K562 (cell line): ENCODE measurements around the gene ANKS1A. TPM values are rescaled to one million over a fixed set of nuclear protein-coding genes. Genes with fewer than 3 reads are reported as not detected.

Source experiments
- ATAC-seq: fragments of 200-7000 bp; cut with Tn5 transposase; 3 replicates; pipeline ENCODE4 v1.9.1; 2020; ENCODE audit warnings: moderate library complexity
- BruUV-seq: library from RNA; stranded (reverse); fragments of 400-500 nt; replicated peaks from 2 replicates; lab custom pipeline; 2021; lab: Mats Ljungman, UMichigan
- CTCF ChIA-PET: fragments of 300-600 bp; formaldehyde crosslinking; extraction: SDS; loops from one replicate; lab custom pipeline; 2021; ENCODE audit warnings: low intra/inter-chr PET ratio; lab: Yijun Ruan, JAX
- POLR2A ChIA-PET: fragments of 300-600, 350-650 bp; sonication (Branson Sonifier 250); formaldehyde crosslinking; extraction: SDS; loops from one replicate; lab custom pipeline; 2021; ENCODE audit warnings: antibody characterized with exemption, inconsistent platforms; lab: Yijun Ruan, JAX
- DNase-seq, 4 experiments: peaks; one replicate each; pipeline versions ENCODE4 v3.0.0 to v3.0.0-alpha.2; 2011 to 2018; ENCODE audit warnings: low spot score in 3 of 4, mixed read lengths in 3 of 4; ENCODE audit errors: extremely low read depth in 1 of 4
- FAIRE-seq: peaks from 2 replicates; lab custom pipeline; 2011; peaks lifted over from hg19 to GRCh38; lab: Jason Lieb, UNC
- H2AFZ ChIP-seq: 2 replicates; pipeline ENCODE4 v1.6.0; 2011; ENCODE audit warnings: low read depth, low read length, control low read depth, inconsistent platforms
- H3K27ac ChIP-seq: fragments of 200-600 bp; 3 replicates; pipeline ENCODE4 v1.8.0; 2011; ENCODE audit warnings: low read depth, mild to moderate bottlenecking, control low read depth, inconsistent platforms, low read length, moderate library complexity, mixed read lengths; ENCODE audit errors: extremely low read depth
- H3K27me3 ChIP-seq, 2 experiments: fragments of 300-600 bp in 1 of 2; 2 replicates in 1 of 2; 3 replicates in 1 of 2; pipeline versions ENCODE4 v1.6.0 to v1.8.0; 2011; ENCODE audit warnings: inconsistent platforms in 2 of 2, low read length in 2 of 2, mild to moderate bottlenecking in 1 of 2, mixed read lengths in 1 of 2, moderate library complexity in 1 of 2; ENCODE audit not compliant: control insufficient read depth in 2 of 2, insufficient read depth in 2 of 2
- H3K36me3 ChIP-seq: fragments of 300-600 bp; 3 replicates; pipeline ENCODE4 v1.8.0; 2011; ENCODE audit warnings: mild to moderate bottlenecking, low read length, inconsistent platforms; ENCODE audit not compliant: control insufficient read depth, insufficient read depth
- H3K4me1 ChIP-seq, 2 experiments: fragments of 200-600 bp in 1 of 2; replicated peaks in 1 of 2; 2 replicates in 1 of 2; 3 replicates in 1 of 2; pipeline versions ENCODE4 v1.5.1 to v1.8.0; 2011; ENCODE audit warnings: inconsistent platforms in 2 of 2, low read length in 2 of 2, mild to moderate bottlenecking in 1 of 2, mixed read lengths in 1 of 2, moderate library complexity in 1 of 2; ENCODE audit not compliant: control insufficient read depth in 2 of 2, insufficient read depth in 2 of 2
- H3K4me2 ChIP-seq: 2 replicates; pipeline ENCODE4 v1.6.1; 2011; ENCODE audit warnings: low read length, control low read depth, inconsistent platforms, mixed read lengths; ENCODE audit not compliant: insufficient read depth
- H3K4me3 ChIP-seq: fragments of 200-600 bp; sonication (generic), shearing (Covaris generic); 2 replicates; pipeline ENCODE4 v1.5.1; 2016; ENCODE audit warnings: control low read depth, inconsistent platforms
- H3K79me2 ChIP-seq: fragments of 200-600 bp; 3 replicates; pipeline ENCODE4 v1.8.0; 2011; ENCODE audit warnings: low read length, inconsistent platforms; ENCODE audit not compliant: control insufficient read depth, insufficient read depth
- H3K9ac ChIP-seq, 2 experiments: 2 replicates each; pipeline versions ENCODE4 v1.6.0 to v1.6.1; 2011; ENCODE audit warnings: low read depth in 2 of 2, low read length in 2 of 2, control low read depth in 1 of 2, inconsistent platforms in 1 of 2, mild to moderate bottlenecking in 1 of 2, mixed read lengths in 1 of 2; ENCODE audit not compliant: insufficient read depth in 1 of 2
- H3K9me1 ChIP-seq: one replicate; pipeline ENCODE4 v1.6.0; 2011; ENCODE audit warnings: inconsistent platforms, mild to moderate bottlenecking, low read length, moderate library complexity; ENCODE audit not compliant: control insufficient read depth, insufficient read depth
- H3K9me3 ChIP-seq: replicated peaks from 2 replicates; pipeline ENCODE4 v1.5.1; 2011; ENCODE audit warnings: low read depth, low read length, inconsistent platforms; ENCODE audit not compliant: control insufficient read depth, insufficient read depth
- H4K20me1 ChIP-seq: replicated peaks from 2 replicates; pipeline ENCODE4 v1.6.1; 2011; ENCODE audit warnings: low read length, inconsistent platforms, mixed read lengths; ENCODE audit not compliant: control insufficient read depth, insufficient read depth
- MYC ChIP-seq, 2 experiments: fragments of 250-450 bp in 1 of 2; sonication (Bioruptor Pico) in 1 of 2; IDR thresholded peaks; 2 replicates each; pipeline versions ENCODE4 v1.5.1 to v1.6.1; 2012 to 2021; ENCODE audit warnings: low read depth in 2 of 2, borderline replicate concordance in 1 of 2, improper control_type of control experiment in 1 of 2, low read length in 1 of 2, mild to moderate bottlenecking in 1 of 2, moderate library complexity in 1 of 2
- NR1H2 ChIP-seq: sonication (generic); formaldehyde crosslinking; IDR thresholded peaks from 2 replicates; pipeline ENCODE4 v1.4.0; 2020; ENCODE audit warnings: mild to moderate bottlenecking, missing genetic modification reagents
- SRSF3 ChIP-seq: fragments of 200-400 bp; formaldehyde crosslinking; IDR thresholded peaks from 2 replicates; pipeline ENCODE4 v1.6.1; 2016; ENCODE audit warnings: mild to moderate bottlenecking, low read length, moderate library complexity; ENCODE audit not compliant: insufficient read depth
- TFAM ChIP-seq: fragments of 250-450 bp; sonication (Bioruptor Pico); conservative IDR thresholded peaks from 2 replicates; pipeline ENCODE4 v1.5.0; 2021; ENCODE audit warnings: mild to moderate bottlenecking, moderate library complexity
- ZBTB8A ChIP-seq: fragments of 450-650 bp; IDR thresholded peaks from 2 replicates; pipeline ENCODE4 v1.6.1; 2018; ENCODE audit warnings: mild to moderate bottlenecking, moderate library complexity; ENCODE audit not compliant: partially characterized antibody
- WGBS: fragments of 100-300 bp; shearing (Covaris generic); methylation state at CpG from one replicate; pipeline ENCODE4 v1.1.6; 2016; ENCODE audit warnings: low coverage, mixed read lengths; ENCODE audit not compliant: insufficient coverage; ENCODE audit errors: missing lambda C conversion rate; 5-methylcytosine and 5-hydroxymethylcytosine counted together
- in situ Hi-C: fragments of 300-500 bp; cut with MboI; formaldehyde crosslinking; loops from 4 replicates; pipeline ENCODE4 v1.15.0; 2018; ENCODE audit warnings: inconsistent platforms, mixed read lengths
- intact Hi-C: fragments of 100-400 bp; cut with micrococcal nuclease; formaldehyde crosslinking; loops from 2 replicates; pipeline ENCODE4 v1.14.2; 2022
- polyA plus RNA-seq, 8 experiments: library from polyadenylated mRNA; depleted of rRNA in 4 of 8; stranded (reverse) in 5 of 8; unstranded in 3 of 8; fragments of >200 nt; fragmentation: Nextera tagmentation in 2 of 8; fragmentation: Illumina TruSeq in 1 of 8; extraction: Ambion mirVana in 2 of 8; extraction: Trizol in 1 of 8; gene quantifications; 2 replicates each; pipeline versions ENCODE4 v1.2.1 to v1.2.3, GENCODE V29; 2011 to 2014; ENCODE audit warnings: inconsistent platforms in 1 of 8, missing spikeins in 1 of 8
- total RNA-seq, 7 experiments: library from RNA; depleted of rRNA in 6 of 7; stranded (reverse); fragments of >200 nt in 6 of 7; fragmentation: Illumina TruSeq in 2 of 7; extraction: Trizol in 2 of 7; gene quantifications; 2 replicates each; pipeline versions ENCODE4 v1.2.1 to v1.2.3, GENCODE V29; 2011 to 2021; ENCODE audit warnings: low replicate concordance in 1 of 7
- TF ChIP-seq, protein P1 (sequence below): fragments of 450-650 bp; formaldehyde crosslinking; IDR thresholded peaks from 2 replicates; pipeline ENCODE4 v1.4.0; 2020; ENCODE audit warnings: mild to moderate bottlenecking, mixed read lengths
- TF ChIP-seq, protein P2 (sequence below): sonication (generic); formaldehyde crosslinking; IDR thresholded peaks from 2 replicates; pipeline ENCODE4 v1.8.1; 2022; ENCODE audit warnings: missing genetic modification reagents
- TF ChIP-seq, protein P3 (sequence below): fragments of 450-650 bp; IDR thresholded peaks from 2 replicates; pipeline ENCODE4 v1.6.1; 2017; ENCODE audit warnings: mild to moderate bottlenecking, moderate library complexity

ANKS1A gene
- total and polyA plus RNA-seq, 9 of the 15 experiments (the other 6 are each of a cell fraction or from before 2014, with no cell fraction given): 1.1 to 13.8 (median 5.3) TPM

DNA sequence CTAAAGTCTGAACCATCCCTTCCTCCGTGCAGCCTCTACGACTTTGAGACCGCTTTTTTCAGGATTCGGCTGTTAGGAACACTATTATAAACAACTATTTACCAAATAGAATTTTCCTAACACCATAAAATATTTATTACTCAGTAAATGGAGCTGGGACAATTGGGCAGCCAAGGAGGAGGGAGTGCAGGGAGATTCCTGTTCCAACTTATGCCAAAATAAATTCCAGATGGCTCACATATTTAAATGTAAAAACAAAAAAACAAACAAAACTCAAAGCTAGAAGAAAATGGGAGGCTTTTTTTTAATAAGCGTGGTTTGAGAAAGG is 204.0 kb downstream of the ANKS1A start:
- POLR2A ChIA-PET: interaction anchor here (0.8 to 1.2 kb wide), 4 partner anchors 13 to 249 kb away, joined by 3 to 5 read pairs (median 4); no protein-coding TSS in a partner anchor
- no peaks in the 10 kb centered on the region for H4K20me1 ChIP-seq
- no peak overlapping the region for H3K4me2 ChIP-seq
- 40% methylated on average over 5 of the region's 5 CpGs for WGBS
- peaks cover 0 to 6% of the 10 kb centered on the region in 2 experiments; a peak in 1 of 5 replicates for H3K27me3 ChIP-seq
- BruUV-seq: no TSS peak
- CTCF ChIA-PET: no interaction called here
- no peak overlapping the region for H3K9ac ChIP-seq
- H3K9me3 ChIP-seq: no peaks in the 10 kb centered on the region
- in situ Hi-C loops (no loop called here), intact Hi-C loops (no loop called here)
- H3K4me1 ChIP-seq: no peaks in the 10 kb centered on the region
- FAIRE-seq (peak; percentile 23), DNase-seq (no peak)
- H2AFZ ChIP-seq: no peak overlapping the region
- TF ChIP-seq MYC (IDR thresholded peaks at IDR 0.05; ENCODE audit: low read depth, low read length): no peak
- TF ChIP-seq MYC (CRISPR knock-in tag; IDR thresholded peaks at IDR 0.05; ENCODE audit: borderline replicate concordance, low read depth): no peak
- TF ChIP-seq, all 486 proteins: peak for 0
- H3K27ac ChIP-seq: no peak overlapping the region
- H3K4me3 ChIP-seq: no peak overlapping the region
- no peaks in the 10 kb centered on the region for H3K9me1 ChIP-seq
- ATAC-seq: no peak
- no peaks in the 10 kb centered on the region for H3K79me2 ChIP-seq
- peaks cover 4% of the 10 kb centered on the region; the same call in 1 of the 3 replicates for H3K36me3 ChIP-seq

DNA sequence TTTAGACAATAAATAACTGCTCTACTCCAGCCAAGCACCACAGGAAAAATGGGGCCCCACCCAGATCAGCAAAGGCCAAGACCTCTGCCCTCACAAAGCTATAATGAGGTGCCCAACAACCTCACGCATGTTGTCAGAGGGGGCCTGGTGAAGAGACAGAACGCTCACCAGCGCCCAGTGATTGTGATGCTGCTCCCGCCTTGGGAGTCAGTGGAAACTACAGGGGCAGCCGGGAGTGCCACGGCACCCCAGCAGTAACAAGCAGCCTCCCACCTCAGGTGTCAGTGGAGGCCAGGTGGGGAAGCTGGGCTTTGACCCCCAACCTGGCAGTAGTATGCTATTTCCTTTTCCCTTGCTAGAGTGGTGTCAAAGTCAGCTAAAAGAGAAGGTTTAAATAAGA is 204.7 kb downstream of the ANKS1A start:
- DNase-seq (peak in 1 of 4 experiments; percentile 13), FAIRE-seq (no peak), ATAC-seq (no peak)
- 26% methylated on average over 6 of the region's 6 CpGs for WGBS
- Histone ChIP-seq H3K9ac (no peak overlapping the region), H3K27ac (no peak overlapping the region), H3K36me3 (no peaks in the 10 kb centered on the region), H3K27me3 (peaks cover 0 to 6% of the 10 kb centered on the region in 2 experiments; a peak in 1 of 5 replicates), H3K9me3 (no peaks in the 10 kb centered on the region), H3K4me1 (no peaks in the 10 kb centered on the region), H4K20me1 (no peaks in the 10 kb centered on the region), H2AFZ (no peak overlapping the region), H3K9me1 (no peaks in the 10 kb centered on the region), H3K4me2 (no peak overlapping the region), H3K4me3 (no peak overlapping the region), H3K79me2 (no peaks in the 10 kb centered on the region)
- ChIA-PET POLR2A (interaction anchor here (0.8 to 1.1 kb wide), 2 partner anchors 33 to 114 kb away, joined by 3 read pairs; no protein-coding TSS in a partner anchor), CTCF (no interaction called here)
- in situ Hi-C loops (no loop called here), intact Hi-C loops (no loop called here)
- BruUV-seq: no TSS peak
- TF ChIP-seq SRSF3 (no peak), TFAM (CRISPR knock-in tag) (no peak), ZBTB8A (no peak), NR1H2 (CRISPR knock-in tag) (no peak)
- TF ChIP-seq, protein P1, sequence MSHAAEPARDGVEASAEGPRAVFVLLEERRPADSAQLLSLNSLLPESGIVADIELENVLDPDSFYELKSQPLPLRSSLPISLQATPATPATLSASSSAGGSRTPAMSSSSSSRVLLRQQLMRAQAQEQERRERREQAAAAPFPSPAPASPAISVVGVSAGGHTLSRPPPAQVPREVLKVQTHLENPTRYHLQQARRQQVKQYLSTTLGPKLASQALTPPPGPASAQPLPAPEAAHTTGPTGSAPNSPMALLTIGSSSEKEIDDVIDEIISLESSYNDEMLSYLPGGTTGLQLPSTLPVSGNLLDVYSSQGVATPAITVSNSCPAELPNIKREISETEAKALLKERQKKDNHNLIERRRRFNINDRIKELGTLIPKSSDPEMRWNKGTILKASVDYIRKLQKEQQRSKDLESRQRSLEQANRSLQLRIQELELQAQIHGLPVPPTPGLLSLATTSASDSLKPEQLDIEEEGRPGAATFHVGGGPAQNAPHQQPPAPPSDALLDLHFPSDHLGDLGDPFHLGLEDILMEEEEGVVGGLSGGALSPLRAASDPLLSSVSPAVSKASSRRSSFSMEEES (CRISPR knock-in tag): no peak
- TF ChIP-seq, protein P2, sequence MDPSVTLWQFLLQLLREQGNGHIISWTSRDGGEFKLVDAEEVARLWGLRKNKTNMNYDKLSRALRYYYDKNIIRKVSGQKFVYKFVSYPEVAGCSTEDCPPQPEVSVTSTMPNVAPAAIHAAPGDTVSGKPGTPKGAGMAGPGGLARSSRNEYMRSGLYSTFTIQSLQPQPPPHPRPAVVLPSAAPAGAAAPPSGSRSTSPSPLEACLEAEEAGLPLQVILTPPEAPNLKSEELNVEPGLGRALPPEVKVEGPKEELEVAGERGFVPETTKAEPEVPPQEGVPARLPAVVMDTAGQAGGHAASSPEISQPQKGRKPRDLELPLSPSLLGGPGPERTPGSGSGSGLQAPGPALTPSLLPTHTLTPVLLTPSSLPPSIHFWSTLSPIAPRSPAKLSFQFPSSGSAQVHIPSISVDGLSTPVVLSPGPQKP (CRISPR knock-in tag): no peak
- TF ChIP-seq, protein P3, sequence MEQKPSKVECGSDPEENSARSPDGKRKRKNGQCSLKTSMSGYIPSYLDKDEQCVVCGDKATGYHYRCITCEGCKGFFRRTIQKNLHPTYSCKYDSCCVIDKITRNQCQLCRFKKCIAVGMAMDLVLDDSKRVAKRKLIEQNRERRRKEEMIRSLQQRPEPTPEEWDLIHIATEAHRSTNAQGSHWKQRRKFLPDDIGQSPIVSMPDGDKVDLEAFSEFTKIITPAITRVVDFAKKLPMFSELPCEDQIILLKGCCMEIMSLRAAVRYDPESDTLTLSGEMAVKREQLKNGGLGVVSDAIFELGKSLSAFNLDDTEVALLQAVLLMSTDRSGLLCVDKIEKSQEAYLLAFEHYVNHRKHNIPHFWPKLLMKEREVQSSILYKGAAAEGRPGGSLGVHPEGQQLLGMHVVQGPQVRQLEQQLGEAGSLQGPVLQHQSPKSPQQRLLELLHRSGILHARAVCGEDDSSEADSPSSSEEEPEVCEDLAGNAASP: no peak
